ENCODE results near the gene PAX2. TPM values are rescaled to one million over a fixed set of nuclear protein-coding genes. Genes with fewer than 3 reads are reported as not detected.

Gene PAX2
- total RNA-seq = not detected

GRCh38 chr10:100744987-100745881 lies at the start of gene PAX2:
PAX2 (plus strand) TSS chr10:100745582; CDS start chr10:100746261, 679 bp downstream.

Other genes with a start within 250 kb of the PAX2 start
- gene SEC31B, start 225.7 kb upstream of the PAX2 start, total RNA-seq = 1 to 10 TPM; 3.0 to 4.8 TPM
- gene NDUFB8, start 215.7 kb upstream of the PAX2 start, total RNA-seq = 100 to 1,000 TPM; 131 to 151 TPM
- 1 to 10 TPM; 7.9 to 9.3 TPM for gene HIF1AN, start 209.6 kb upstream of the PAX2 start, total RNA-seq
- 10 to 100 TPM; 36.0 to 41.0 TPM for gene SLF2, start 167.4 kb downstream of the PAX2 start, total RNA-seq
- gene SEMA4G, start 223.9 kb downstream of the PAX2 start, total RNA-seq = 1 to 10 TPM; 1.3 to 1.7 TPM
- 10 to 100 TPM; 54.7 to 67.6 TPM for gene MRPL43, start 241.9 kb downstream of the PAX2 start, total RNA-seq
- 10 to 100 TPM in 1 of 2 donors, 1 to 10 TPM in 1; 3.4 to 12.3 TPM for gene TWNK, start 242.0 kb downstream of the PAX2 start, total RNA-seq